H9 (cell line): Measurements from ENCODE around the gene CTDSP2. TPM values are rescaled to one million over a fixed set of nuclear protein-coding genes. Genes with fewer than 3 reads are reported as not detected.

Experiments
- DNase-seq: peaks from one replicate; pipeline ENCODE4 v3.0.0-alpha.2; 2017
- H2AFZ ChIP-seq: one replicate; pipeline ENCODE4 v1.6.1; 2013; ENCODE audit warnings: mild to moderate bottlenecking, low read length, control low read depth, moderate library complexity
- H2AK5ac ChIP-seq: 2 replicates; pipeline ENCODE4 v1.6.1; 2013; ENCODE audit warnings: low read length, control low read depth, mixed read lengths; ENCODE audit not compliant: insufficient read length
- H2BK120ac ChIP-seq: one replicate; pipeline ENCODE4 v1.6.1; 2013; ENCODE audit warnings: low read depth, mild to moderate bottlenecking, low read length, control low read depth, inconsistent platforms; ENCODE audit not compliant: poor library complexity, severe bottlenecking
- H2BK12ac ChIP-seq: 2 replicates; pipeline ENCODE4 v1.6.1; 2013; ENCODE audit warnings: low read length, control low read depth, mixed read lengths, low read depth; ENCODE audit not compliant: insufficient read length
- H2BK15ac ChIP-seq: 2 replicates; pipeline ENCODE4 v1.6.1; 2013; ENCODE audit warnings: low read depth, low read length, control low read depth
- H2BK20ac ChIP-seq: one replicate; pipeline ENCODE4 v1.6.1; 2013; ENCODE audit warnings: low read depth, mild to moderate bottlenecking, low read length, control low read depth, inconsistent platforms; ENCODE audit not compliant: poor library complexity, severe bottlenecking
- H2BK5ac ChIP-seq: 2 replicates; pipeline ENCODE4 v1.6.1; 2013; ENCODE audit warnings: low read length, control low read depth, mixed read lengths; ENCODE audit not compliant: insufficient read length
- H3K14ac ChIP-seq: 2 replicates; pipeline ENCODE4 v1.6.1; 2013; ENCODE audit warnings: low read length, control low read depth; ENCODE audit not compliant: insufficient read depth
- H3K18ac ChIP-seq: 2 replicates; pipeline ENCODE4 v1.6.1; 2013; ENCODE audit warnings: low read depth, mild to moderate bottlenecking, mixed read lengths, low read length, control low read depth; ENCODE audit not compliant: insufficient read length
- H3K23ac ChIP-seq: 2 replicates; pipeline ENCODE4 v1.6.1; 2013; ENCODE audit warnings: low read length, control low read depth, mixed read lengths, low read depth; ENCODE audit not compliant: insufficient read length
- H3K23me2 ChIP-seq: 2 replicates; pipeline ENCODE4 v1.6.1; 2013; ENCODE audit warnings: low read depth, mild to moderate bottlenecking, mixed read lengths, low read length, control low read depth; ENCODE audit not compliant: insufficient read length, poor library complexity, severe bottlenecking
- H3K27ac ChIP-seq: 2 replicates; pipeline ENCODE4 v1.5.1; 2013; ENCODE audit warnings: low read length, control low read depth, mixed read lengths, low read depth; ENCODE audit not compliant: insufficient read length
- H3K27me3 ChIP-seq: 2 replicates; pipeline ENCODE4 v1.6.1; 2013; ENCODE audit warnings: low read length, control low read depth, inconsistent platforms; ENCODE audit not compliant: insufficient read depth
- H3K4ac ChIP-seq: 2 replicates; pipeline ENCODE4 v1.6.1; 2013; ENCODE audit warnings: low read depth, mild to moderate bottlenecking, control low read depth, inconsistent platforms, low read length, moderate library complexity
- H3K4me1 ChIP-seq: 2 replicates; pipeline ENCODE4 v1.6.1; 2013; ENCODE audit warnings: low read length, control low read depth, inconsistent platforms; ENCODE audit not compliant: insufficient read depth
- H3K4me2 ChIP-seq: 2 replicates; pipeline ENCODE4 v1.6.1; 2013; ENCODE audit warnings: low read length, control low read depth, mixed read lengths; ENCODE audit not compliant: insufficient read length, insufficient read depth
- H3K56ac ChIP-seq: 2 replicates; pipeline ENCODE4 v1.6.1; 2013; ENCODE audit warnings: low read depth, mild to moderate bottlenecking, mixed read lengths, low read length, control low read depth; ENCODE audit not compliant: insufficient read length
- H3K79me1 ChIP-seq: 2 replicates; pipeline ENCODE4 v1.6.1; 2013; ENCODE audit warnings: low read depth, mild to moderate bottlenecking, moderate library complexity, low read length, control low read depth, inconsistent platforms; ENCODE audit not compliant: insufficient read depth, poor library complexity, severe bottlenecking
- H3K79me2 ChIP-seq: 2 replicates; pipeline ENCODE4 v1.6.1; 2013; ENCODE audit warnings: low read length, control low read depth, inconsistent platforms; ENCODE audit not compliant: insufficient read depth
- H3K9ac ChIP-seq: 2 replicates; pipeline ENCODE4 v1.6.1; 2013; ENCODE audit warnings: low read length, control low read depth, mixed read lengths; ENCODE audit not compliant: insufficient read length; ENCODE audit errors: extremely low read depth
- H3K9me3 ChIP-seq: one replicate; pipeline ENCODE4 v1.6.1; 2013; ENCODE audit warnings: low read depth, low read length, inconsistent platforms; ENCODE audit not compliant: control insufficient read depth
- H3T11ph ChIP-seq: one replicate; pipeline ENCODE4 v1.6.1; 2013; ENCODE audit warnings: mild to moderate bottlenecking, low read length, control low read depth, inconsistent platforms
- H4K20me1 ChIP-seq: one replicate; pipeline ENCODE4 v1.6.1; 2013; ENCODE audit not compliant: control insufficient read depth, insufficient read length, insufficient read depth
- H4K5ac ChIP-seq: 2 replicates; pipeline ENCODE4 v1.6.1; 2013; ENCODE audit warnings: low read depth, mild to moderate bottlenecking, mixed read lengths, low read length, control low read depth; ENCODE audit not compliant: insufficient read length
- H4K8ac ChIP-seq: replicated peaks from 2 replicates; pipeline ENCODE4 v1.6.1; 2013; ENCODE audit warnings: low read length, control low read depth, mixed read lengths, low read depth; ENCODE audit not compliant: insufficient read length
- H4K91ac ChIP-seq: 2 replicates; pipeline ENCODE4 v1.6.1; 2013; ENCODE audit warnings: low read depth, mild to moderate bottlenecking, moderate library complexity, mixed read lengths, low read length, control low read depth; ENCODE audit not compliant: insufficient read length
- H3K27ac Mint-ChIP-seq, 3 experiments: 2 replicates in 2 of 3; 3 replicates in 1 of 3; pipeline ENCODE4 v1.8.0; 2020 to 2021; ENCODE audit warnings: mixed read lengths in 3 of 3, mild to moderate bottlenecking in 1 of 3, moderate library complexity in 1 of 3
- H3K27me3 Mint-ChIP-seq: 2 replicates; pipeline ENCODE4 v1.8.0; 2021; ENCODE audit warnings: low read depth, mild to moderate bottlenecking, moderate library complexity, mixed read lengths
- H3K36me3 Mint-ChIP-seq, 3 experiments: 2 replicates in 2 of 3; 3 replicates in 1 of 3; pipeline ENCODE4 v1.8.0; 2020 to 2021; ENCODE audit warnings: low read depth in 3 of 3, mixed read lengths in 3 of 3; ENCODE audit not compliant: insufficient read depth in 1 of 3
- H3K4me1 Mint-ChIP-seq, 2 experiments: 2 replicates each; pipeline ENCODE4 v1.8.0; 2020; ENCODE audit warnings: mixed read lengths in 2 of 2
- H3K4me3 Mint-ChIP-seq, 2 experiments: 2 replicates in 1 of 2; 3 replicates in 1 of 2; pipeline ENCODE4 v1.8.0; 2020 to 2021; ENCODE audit warnings: mild to moderate bottlenecking in 2 of 2, mixed read lengths in 2 of 2, moderate library complexity in 1 of 2
- H3K9me3 Mint-ChIP-seq, 2 experiments: 2 replicates in 1 of 2; 3 replicates in 1 of 2; pipeline ENCODE4 v1.8.0; 2020; ENCODE audit warnings: mild to moderate bottlenecking in 2 of 2, mixed read lengths in 2 of 2, moderate library complexity in 1 of 2
- WGBS: extraction: QIAGEN DNeasy Blood & Tissue Kit; methylation state at CpG from one replicate; pipeline ENCODE4 v1.1.7; 2013; ENCODE audit warnings: missing lambda C conversion rate, low lambda C conversion rate, mixed read lengths; ENCODE audit not compliant: insufficient read length; ENCODE audit errors: extremely low coverage; 5-methylcytosine and 5-hydroxymethylcytosine counted together
- total RNA-seq: library from RNA; stranded (reverse); gene quantifications from 2 replicates; pipeline ENCODE4 v1.2.1, GENCODE V29; 2021
- TF ChIP-seq, protein P1 (sequence below): fragments of 200-600 bp; sonication (generic); conservative IDR thresholded peaks from 3 replicates; pipeline ENCODE4 v1.8.0; 2021; ENCODE audit warnings: antibody characterized with exemption, mild to moderate bottlenecking

The CTDSP2 gene
- total RNA-seq, 1 experiment from 2014 or later = 103 TPM

DNA sequence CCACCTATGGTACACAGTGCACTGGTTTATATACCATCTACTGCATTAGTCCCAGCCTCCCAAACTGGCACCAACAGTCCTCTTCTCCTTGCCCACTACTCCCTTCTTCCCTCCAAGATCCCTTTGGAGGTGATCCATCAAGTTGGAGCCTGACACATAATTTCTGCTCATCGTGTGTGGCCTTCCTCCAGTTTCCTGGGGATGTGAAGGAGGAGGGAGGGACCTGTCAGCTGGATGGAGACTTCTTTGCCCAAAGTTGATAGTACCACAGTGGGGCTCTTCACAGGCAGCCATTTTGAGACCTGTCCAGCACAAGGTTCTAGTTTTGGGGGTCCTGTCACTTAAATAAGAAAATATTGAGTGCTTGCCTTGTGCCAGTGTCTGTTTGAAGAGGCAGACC lies 17.1 kb upstream of the CTDSP2 start:
- Histone ChIP-seq H3K23ac (no peak overlapping the region), H3K27me3 (peaks cover 2% of the 10 kb centered on the region; the same call in 1 of the 2 replicates), H3K27ac (no peak overlapping the region), H3K4ac (no peak overlapping the region), H2BK20ac (no peak overlapping the region), H2BK12ac (no peak overlapping the region), H3K4me1 (no peaks in the 10 kb centered on the region; the same call in 1 of the 2 replicates), H4K8ac (no peak overlapping the region), H3K9ac (no peak overlapping the region), H2AK5ac (no peak overlapping the region), H4K20me1 (no peaks in the 10 kb centered on the region), H3K56ac (no peak overlapping the region), H3K79me2 (no peaks in the 10 kb centered on the region), H3T11ph (no peak overlapping the region), H3K4me2 (no peak overlapping the region), H4K5ac (no peak overlapping the region), H2BK5ac (no peak overlapping the region), H2BK15ac (no peak overlapping the region), H3K23me2 (peaks cover 8% of the 10 kb centered on the region), H3K14ac (no peak overlapping the region), H3K79me1 (no peaks in the 10 kb centered on the region), H4K91ac (no peak overlapping the region), H3K18ac (no peak overlapping the region), H2AFZ (no peak overlapping the region), H2BK120ac (no peak overlapping the region), H3K9me3 (no peaks in the 10 kb centered on the region)
- no peaks in the 10 kb centered on the region for H3K9me3 Mint-ChIP-seq
- H3K36me3 Mint-ChIP-seq = no peaks in the 10 kb centered on the region
- TF ChIP-seq, protein P1, sequence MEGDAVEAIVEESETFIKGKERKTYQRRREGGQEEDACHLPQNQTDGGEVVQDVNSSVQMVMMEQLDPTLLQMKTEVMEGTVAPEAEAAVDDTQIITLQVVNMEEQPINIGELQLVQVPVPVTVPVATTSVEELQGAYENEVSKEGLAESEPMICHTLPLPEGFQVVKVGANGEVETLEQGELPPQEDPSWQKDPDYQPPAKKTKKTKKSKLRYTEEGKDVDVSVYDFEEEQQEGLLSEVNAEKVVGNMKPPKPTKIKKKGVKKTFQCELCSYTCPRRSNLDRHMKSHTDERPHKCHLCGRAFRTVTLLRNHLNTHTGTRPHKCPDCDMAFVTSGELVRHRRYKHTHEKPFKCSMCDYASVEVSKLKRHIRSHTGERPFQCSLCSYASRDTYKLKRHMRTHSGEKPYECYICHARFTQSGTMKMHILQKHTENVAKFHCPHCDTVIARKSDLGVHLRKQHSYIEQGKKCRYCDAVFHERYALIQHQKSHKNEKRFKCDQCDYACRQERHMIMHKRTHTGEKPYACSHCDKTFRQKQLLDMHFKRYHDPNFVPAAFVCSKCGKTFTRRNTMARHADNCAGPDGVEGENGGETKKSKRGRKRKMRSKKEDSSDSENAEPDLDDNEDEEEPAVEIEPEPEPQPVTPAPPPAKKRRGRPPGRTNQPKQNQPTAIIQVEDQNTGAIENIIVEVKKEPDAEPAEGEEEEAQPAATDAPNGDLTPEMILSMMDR = no peak
- peaks cover 62% of the 10 kb centered on the region for H3K27me3 Mint-ChIP-seq
- H3K4me3 Mint-ChIP-seq = no peak overlapping the region
- no CpG with 5 or more reads among the region's 1 CpG for WGBS
- H3K4me1 Mint-ChIP-seq = peaks cover 18 to 22% of the 10 kb centered on the region in 2 experiments
- H3K27ac Mint-ChIP-seq = no peak overlapping the region
- DNase-seq = no peak
